K562 (cell line): Measurements from ENCODE around the gene ATP8B4.

Experiments used
- CBX5 ChIP-seq: IDR thresholded peaks from 2 replicates; pipeline ENCODE4 v1.6.1; 2014; ENCODE audit warnings: low read depth, borderline replicate concordance
- CTCF ChIP-seq, 3 experiments: IDR thresholded peaks in 2 of 3; conservative IDR thresholded peaks in 1 of 3; 2 replicates each; pipeline ENCODE4 v1.5.1; 2011 to 2012; ENCODE audit warnings: low read length in 3 of 3, mild to moderate bottlenecking in 3 of 3, control low read depth in 2 of 3, improper control_type of control experiment in 1 of 3, inconsistent platforms in 1 of 3, low read depth in 1 of 3, mixed read lengths in 1 of 3, moderate library complexity in 1 of 3; ENCODE audit not compliant: insufficient read depth in 2 of 3
- GATAD2A ChIP-seq: fragments of 450-650 bp; IDR thresholded peaks from 2 replicates; pipeline ENCODE4 v1.6.1; 2017
- KAT2B ChIP-seq: IDR thresholded peaks from one replicate; pipeline ENCODE4 v1.6.1; 2012; ENCODE audit warnings: low read depth, mild to moderate bottlenecking, control low read depth, inconsistent platforms, low read length, moderate library complexity
- MLLT1 ChIP-seq, 2 experiments: fragments of 450-650 bp; IDR thresholded peaks; 2 replicates each; pipeline ENCODE4 v1.6.1; 2016
- POLR2A ChIP-seq: fragments of 450-650 bp; conservative IDR thresholded peaks from 2 replicates; pipeline ENCODE4 v1.6.1; 2016
- ZNF445 ChIP-seq: fragments of 250-450 bp; sonication (Bioruptor Pico); IDR thresholded peaks from 2 replicates; pipeline ENCODE4 v1.4.0; 2020; ENCODE audit warnings: low read depth, mild to moderate bottlenecking, moderate library complexity

- no peak for TF ChIP-seq GATAD2A
- no peak for TF ChIP-seq CTCF (IDR thresholded peaks at IDR 0.05 in 2 of 3, conservative IDR thresholded peaks at IDR 0.05 in 1 of 3; ENCODE audit: insufficient read depth in 2 of 3, low read depth in 1 of 3, low read length in 3 of 3)
- no peak for TF ChIP-seq POLR2A
- TF ChIP-seq CBX5 = no peak
- TF ChIP-seq MLLT1 (IDR thresholded peaks at IDR 0.05) = no peak
- TF ChIP-seq KAT2B = no peak
- no peak for TF ChIP-seq ZNF445 (CRISPR knock-in tag)
Observed at GRCh38 chr15:50110285-50110684, 8.7 kb downstream of the ATP8B4 start.
